H1 (cell line): ENCODE measurements around the gene KRR1. TPM values are rescaled to one million over a fixed set of nuclear protein-coding genes. Genes with fewer than 3 reads are reported as not detected.

Experiments
- CTCF ChIA-PET: fragments of 300-600 bp; sonication (Branson Sonifier 250); formaldehyde crosslinking; loops from one replicate; lab custom pipeline; 2021; ENCODE audit not compliant: partially characterized antibody; lab: Charles Lee
- POLR2A ChIA-PET: fragments of 300-600 bp; sonication (Branson Sonifier 250); formaldehyde crosslinking; loops from one replicate; lab custom pipeline; 2021; ENCODE audit warnings: inconsistent platforms; ENCODE audit not compliant: partially characterized antibody; lab: Charles Lee
- DNase-seq, 2 experiments: peaks; one replicate each; pipeline versions ENCODE4 v3.0.0 to v3.0.0-alpha.2; 2010 to 2022; ENCODE audit warnings: low spot score in 2 of 2, low read depth in 1 of 2, mixed read lengths in 1 of 2
- FAIRE-seq: peaks from 2 replicates; lab custom pipeline; 2011; peaks lifted over from hg19 to GRCh38; lab: Jason Lieb, UNC
- H2AFZ ChIP-seq: 2 replicates; pipeline ENCODE4 v1.8.1; 2012; ENCODE audit warnings: low read length, inconsistent platforms
- H2AK5ac ChIP-seq: 2 replicates; pipeline ENCODE4 v1.6.1; 2013; ENCODE audit warnings: low read depth, low read length
- H2BK120ac ChIP-seq: replicated peaks from 2 replicates; pipeline ENCODE3; 2013; ENCODE audit warnings: low read depth, low read length, inconsistent platforms
- H2BK12ac ChIP-seq: 2 replicates; pipeline ENCODE4 v1.6.1; 2013; ENCODE audit warnings: low read depth, low read length
- H2BK15ac ChIP-seq: 2 replicates; pipeline ENCODE4 v1.6.1; 2013; ENCODE audit warnings: low read length
- H2BK20ac ChIP-seq: 2 replicates; pipeline ENCODE4 v1.6.1; 2013; ENCODE audit warnings: low read length
- H2BK5ac ChIP-seq: 2 replicates; pipeline ENCODE4 v1.6.1; 2013; ENCODE audit warnings: low read depth, low read length
- H3K14ac ChIP-seq: 2 replicates; pipeline ENCODE4 v1.6.1; 2013; ENCODE audit warnings: inconsistent platforms; ENCODE audit not compliant: insufficient read length
- H3K18ac ChIP-seq: 2 replicates; pipeline ENCODE4 v1.6.1; 2013; ENCODE audit warnings: low read length; ENCODE audit errors: extremely low read depth
- H3K23ac ChIP-seq: 2 replicates; pipeline ENCODE4 v1.6.1; 2013; ENCODE audit warnings: inconsistent platforms; ENCODE audit not compliant: insufficient read length
- H3K23me2 ChIP-seq: 2 replicates; pipeline ENCODE4 v1.6.1; 2013; ENCODE audit warnings: low read depth, low read length
- H3K27ac ChIP-seq: 2 replicates; pipeline ENCODE4 v1.6.1; 2011; ENCODE audit warnings: low read depth, low read length, inconsistent platforms
- H3K27me3 ChIP-seq, 4 experiments: replicated peaks in 1 of 4; 1 replicate in 1 of 4; 2 replicates in 3 of 4; pipeline versions ENCODE4 v1.6.1 to v1.8.1; 2011 to 2013; ENCODE audit warnings: low read length in 3 of 4, mild to moderate bottlenecking in 3 of 4, inconsistent platforms in 2 of 4, mixed read lengths in 2 of 4, moderate library complexity in 1 of 4; ENCODE audit not compliant: control insufficient read depth in 3 of 4, insufficient read depth in 3 of 4; ENCODE audit errors: extremely low read depth in 1 of 4
- H3K36me3 ChIP-seq, 4 experiments: 2 replicates each; pipeline versions ENCODE4 v1.6.1 to v1.8.1; 2011 to 2013; ENCODE audit warnings: mild to moderate bottlenecking in 4 of 4, low read length in 3 of 4, moderate library complexity in 2 of 4, control low read depth in 1 of 4, inconsistent platforms in 1 of 4; ENCODE audit not compliant: insufficient read depth in 4 of 4, control insufficient read depth in 2 of 4
- H3K4ac ChIP-seq: replicated peaks from 2 replicates; pipeline ENCODE3; 2013; ENCODE audit warnings: low read length, low read depth, mixed read lengths, inconsistent platforms; ENCODE audit not compliant: insufficient read length
- H3K4me1 ChIP-seq, 4 experiments: replicated peaks in 1 of 4; 1 replicate in 1 of 4; 2 replicates in 3 of 4; pipeline versions ENCODE4 v1.6.1 to v1.8.1; 2011 to 2013; ENCODE audit warnings: low read length in 3 of 4, inconsistent platforms in 2 of 4, mixed read lengths in 1 of 4; ENCODE audit not compliant: insufficient read depth in 4 of 4, control insufficient read depth in 3 of 4
- H3K4me2 ChIP-seq, 2 experiments: 2 replicates each; pipeline versions ENCODE4 v1.6.1 to v1.8.1; 2011 to 2013; ENCODE audit warnings: low read depth in 2 of 2, low read length in 2 of 2, control low read depth in 1 of 2, inconsistent platforms in 1 of 2, mild to moderate bottlenecking in 1 of 2; ENCODE audit not compliant: insufficient read depth in 1 of 2
- H3K4me3 ChIP-seq, 4 experiments: fragments of 200-600, 300-600 bp in 1 of 4; sonication (generic), shearing (Covaris generic), sonication (Bioruptor Twin) in 1 of 4; 2 replicates each; pipeline versions ENCODE4 v1.5.1 to v1.8.1; 2011 to 2016; ENCODE audit warnings: low read length in 4 of 4, low read depth in 3 of 4, control low read depth in 2 of 4, inconsistent platforms in 2 of 4, mild to moderate bottlenecking in 2 of 4, mixed read lengths in 1 of 4, moderate library complexity in 1 of 4; ENCODE audit not compliant: insufficient read depth in 2 of 4; ENCODE audit errors: extremely low read depth in 1 of 4
- H3K56ac ChIP-seq: replicated peaks from 2 replicates; pipeline ENCODE3; 2013; ENCODE audit warnings: low read depth, mild to moderate bottlenecking, mixed read lengths, low read length, inconsistent platforms; ENCODE audit not compliant: insufficient read length
- H3K79me1 ChIP-seq: 2 replicates; pipeline ENCODE4 v1.6.1; 2013; ENCODE audit warnings: low read depth, low read length, control low read depth
- H3K79me2 ChIP-seq, 2 experiments: 2 replicates each; pipeline versions ENCODE4 v1.6.1 to v1.8.1; 2012 to 2013; ENCODE audit warnings: low read length in 2 of 2, mild to moderate bottlenecking in 2 of 2, inconsistent platforms in 1 of 2; ENCODE audit not compliant: insufficient read depth in 2 of 2, control insufficient read depth in 1 of 2
- H3K9ac ChIP-seq, 4 experiments: replicated peaks in 1 of 4; 1 replicate in 1 of 4; 2 replicates in 3 of 4; pipeline versions ENCODE4 v1.6.1 to v1.8.1; 2011 to 2013; ENCODE audit warnings: low read depth in 3 of 4, low read length in 3 of 4, control low read depth in 2 of 4, mild to moderate bottlenecking in 2 of 4, moderate library complexity in 2 of 4, inconsistent platforms in 1 of 4; ENCODE audit errors: extremely low read depth in 1 of 4
- H3K9me3 ChIP-seq, 2 experiments: 2 replicates each; pipeline versions ENCODE4 v1.6.1 to v1.8.1; 2012 to 2013; ENCODE audit warnings: mild to moderate bottlenecking in 2 of 2, moderate library complexity in 2 of 2, control low read depth in 1 of 2, inconsistent platforms in 1 of 2, low read depth in 1 of 2, low read length in 1 of 2, mixed read lengths in 1 of 2; ENCODE audit not compliant: insufficient read depth in 2 of 2
- H4K20me1 ChIP-seq, 2 experiments: replicated peaks in 1 of 2; 2 replicates each; pipeline versions ENCODE3 to v1.8.1; 2011 to 2013; ENCODE audit warnings: inconsistent platforms in 2 of 2, low read length in 2 of 2, mild to moderate bottlenecking in 1 of 2; ENCODE audit not compliant: insufficient read depth in 2 of 2, control insufficient read depth in 1 of 2
- H4K5ac ChIP-seq: 2 replicates; pipeline ENCODE4 v1.6.1; 2013; ENCODE audit warnings: low read length, low read depth, mixed read lengths, inconsistent platforms; ENCODE audit not compliant: insufficient read length
- H4K8ac ChIP-seq: 2 replicates; pipeline ENCODE4 v1.8.0; 2013; ENCODE audit warnings: mild to moderate bottlenecking, moderate library complexity, low read length, inconsistent platforms; ENCODE audit not compliant: insufficient read depth; ENCODE audit errors: extremely low read depth
- H4K91ac ChIP-seq: replicated peaks from 2 replicates; pipeline ENCODE3; 2013; ENCODE audit warnings: low read length, mixed read lengths, inconsistent platforms; ENCODE audit not compliant: insufficient read length
- JUND ChIP-seq: IDR thresholded peaks from 2 replicates; pipeline ENCODE4 v1.6.1; 2011; ENCODE audit warnings: mild to moderate bottlenecking, improper control_type of control experiment, low read length
- WGBS, 2 experiments: shearing (Covaris generic) in 1 of 2; methylation state at CpG; one replicate each; pipeline versions ENCODE4 v1.1.6 to v1.1.7; 2013 to 2015; ENCODE audit warnings: low lambda C conversion rate in 2 of 2, mixed read lengths in 2 of 2, inconsistent platforms in 1 of 2, low coverage in 1 of 2, missing lambda C conversion rate in 1 of 2; ENCODE audit not compliant: insufficient replicate concordance in 2 of 2, insufficient coverage in 1 of 2, insufficient read length in 1 of 2; ENCODE audit errors: extremely low coverage in 1 of 2, missing lambda C conversion rate in 1 of 2; 5-methylcytosine and 5-hydroxymethylcytosine counted together
- polyA plus RNA-seq, 7 experiments: library from polyadenylated mRNA; depleted of rRNA in 3 of 7; stranded (reverse) in 5 of 7; unstranded in 2 of 7; fragments of >200 nt in 5 of 7; fragments of 200-250 nt in 2 of 7; gene quantifications; 1 replicate in 5 of 7; 2 replicates in 1 of 7; 4 replicates in 1 of 7; pipeline versions ENCODE4 v1.2.1 to v1.2.3, GENCODE V29; 2011 to 2013; ENCODE audit warnings: missing spikeins in 2 of 7, mixed read lengths in 2 of 7
- total RNA-seq: library from RNA; stranded (reverse); fragmentation: NEBNext Ultra II Directional; extraction: Animal tissue kit (Norgen Biotek cat#: 25700); gene quantifications from 2 replicates; pipeline ENCODE4 v1.2.1, GENCODE V29; 2021
- TF ChIP-seq, protein P1 (sequence below): IDR thresholded peaks from 2 replicates; pipeline ENCODE4 v1.6.1; 2011; ENCODE audit warnings: low read length, improper control_type of control experiment

The KRR1 gene
- total and polyA plus RNA-seq, 2 of the 8 experiments (the other 6 are each of a cell fraction or from before 2014, with no cell fraction given) = 6.1 to 80.1 TPM

DNA sequence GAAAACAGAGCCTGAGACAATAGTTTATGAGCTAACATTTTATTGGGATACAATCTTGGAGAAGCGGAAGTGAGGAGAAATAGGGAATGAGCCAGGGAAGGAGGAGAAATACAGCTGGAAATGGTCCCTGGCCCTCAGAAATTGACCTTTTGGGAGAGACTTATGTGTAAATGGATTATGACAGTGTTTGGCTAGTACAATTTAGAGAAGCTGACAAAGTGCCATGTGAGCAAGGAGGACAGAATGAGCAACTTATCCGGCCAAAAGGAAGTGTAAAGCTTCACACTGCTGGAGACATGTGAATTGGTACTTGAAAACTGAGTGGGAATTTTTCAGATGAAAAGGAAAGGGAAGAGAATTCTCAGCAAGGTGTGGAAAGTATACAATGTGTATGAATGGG lies 28.0 kb downstream of the KRR1 start:
- Histone ChIP-seq H2AFZ (no peak overlapping the region), H3K4ac (no peak overlapping the region), H3K23me2 (no peaks in the 10 kb centered on the region), H4K8ac (no peak overlapping the region), H3K4me2 (no peak overlapping the region), H4K20me1 (no peaks in the 10 kb centered on the region), H3K9me3 (no peaks in the 10 kb centered on the region), H3K14ac (no peak overlapping the region), H3K9ac (no peak overlapping the region), H3K4me1 (peaks cover 0 to 11% (median 5%) of the 10 kb centered on the region in 4 experiments; a peak in 5 of 7 replicates), H3K4me3 (no peak overlapping the region), H3K56ac (no peak overlapping the region), H3K27me3 (no peaks in the 10 kb centered on the region), H4K91ac (no peak overlapping the region), H2BK20ac (no peak overlapping the region), H3K79me2 (no peaks in the 10 kb centered on the region), H3K18ac (no peak overlapping the region), H4K5ac (no peak overlapping the region), H3K27ac (no peak overlapping the region), H2BK120ac (no peak overlapping the region), H3K79me1 (no peaks in the 10 kb centered on the region), H2BK12ac (no peak overlapping the region), H2BK15ac (no peak overlapping the region), H2AK5ac (no peak overlapping the region), H3K36me3 (no peaks in the 10 kb centered on the region), H2BK5ac (no peak overlapping the region), H3K23ac (no peak overlapping the region)
- 84% methylated on average over 2 of the region's 2 CpGs; no CpG with 5 or more reads in 1 of the 2 experiments for WGBS, 2 experiments
- FAIRE-seq (no peak), DNase-seq (no peak)
- CTCF ChIA-PET = interaction anchor here (0.8 to 4.0 kb wide), 20 partner anchors 8 to 548 kb away, joined by 3 to 40 read pairs (median 8); partner anchors contain the start of genes CAPS2, GLIPR1L1 and GLIPR1L2
- POLR2A ChIA-PET = interaction anchor here (0.5 to 1.7 kb wide), 3 partner anchors 12 to 557 kb away, joined by 3 to 4 read pairs (median 3); no protein-coding TSS in a partner anchor
- TF ChIP-seq, protein P1, sequence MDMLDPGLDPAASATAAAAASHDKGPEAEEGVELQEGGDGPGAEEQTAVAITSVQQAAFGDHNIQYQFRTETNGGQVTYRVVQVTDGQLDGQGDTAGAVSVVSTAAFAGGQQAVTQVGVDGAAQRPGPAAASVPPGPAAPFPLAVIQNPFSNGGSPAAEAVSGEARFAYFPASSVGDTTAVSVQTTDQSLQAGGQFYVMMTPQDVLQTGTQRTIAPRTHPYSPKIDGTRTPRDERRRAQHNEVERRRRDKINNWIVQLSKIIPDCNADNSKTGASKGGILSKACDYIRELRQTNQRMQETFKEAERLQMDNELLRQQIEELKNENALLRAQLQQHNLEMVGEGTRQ = no peak
- no peak for TF ChIP-seq JUND
